SJSA1 (cell line): ENCODE measurements around the gene CLSTN2. TPM values are rescaled to one million over a fixed set of nuclear protein-coding genes. Genes with fewer than 3 reads are reported as not detected.

ENCODE experiments used
- DNase-seq, 2 experiments: peaks; one replicate each; pipeline ENCODE4 v3.0.0-alpha.2; 2015 to 2020; ENCODE audit warnings: low spot score in 2 of 2, low read depth in 1 of 2
- H3K27ac ChIP-seq: fragments of 250-450 bp; sonication (Bioruptor Pico); 2 replicates; pipeline ENCODE4 v1.5.1; 2020; ENCODE audit warnings: mild to moderate bottlenecking, moderate library complexity
- H3K27me3 ChIP-seq: fragments of 250-450 bp; sonication (Bioruptor Pico); replicated peaks from 2 replicates; pipeline ENCODE4 v1.5.1; 2020; ENCODE audit warnings: mild to moderate bottlenecking, moderate library complexity
- H3K36me3 ChIP-seq: fragments of 250-450 bp; sonication (Bioruptor Pico); 2 replicates; pipeline ENCODE4 v1.5.1; 2020; ENCODE audit warnings: mild to moderate bottlenecking
- H3K4me1 ChIP-seq: fragments of 250-450 bp; sonication (Bioruptor Pico); replicated peaks from 2 replicates; pipeline ENCODE4 v1.6.1; 2021; ENCODE audit warnings: mild to moderate bottlenecking
- H3K4me3 ChIP-seq: fragments of 250-450 bp; sonication (Bioruptor Pico); 2 replicates; pipeline ENCODE4 v1.5.1; 2020; ENCODE audit warnings: mild to moderate bottlenecking
- H3K9me3 ChIP-seq: fragments of 250-450 bp; sonication (Bioruptor Pico); replicated peaks from 2 replicates; pipeline ENCODE4 v1.5.1; 2020; ENCODE audit warnings: mild to moderate bottlenecking
- total RNA-seq: library from RNA; depleted of rRNA; stranded (reverse); fragments of >200 nt; shearing (Covaris generic); gene quantifications from 2 replicates; pipeline ENCODE4 v1.2.3, GENCODE V29; 2014

Gene CLSTN2
- total RNA-seq, 1 experiment from 2014 or later: 0.05 TPM

- Histone ChIP-seq H3K4me1 (no peaks in the 10 kb centered on the region), H3K36me3 (no peaks in the 10 kb centered on the region), H3K27ac (no peak overlapping the region), H3K27me3 (no peaks in the 10 kb centered on the region), H3K4me3 (no peak overlapping the region), H3K9me3 (no peaks in the 10 kb centered on the region)
- no peak for DNase-seq
These were observed 361.9 kb downstream of the CLSTN2 start for GRCh38 chr3:140296796-140297352.

- Histone ChIP-seq H3K27ac (no peak overlapping the region), H3K36me3 (no peaks in the 10 kb centered on the region), H3K4me3 (no peak overlapping the region), H3K27me3 (no peaks in the 10 kb centered on the region), H3K9me3 (no peaks in the 10 kb centered on the region), H3K4me1 (no peaks in the 10 kb centered on the region)
- no peak for DNase-seq
These were observed 363.1 kb downstream of the CLSTN2 start for GRCh38 chr3:140298043-140298442.

GRCh38 chr3:140298569-140299070 is 363.6 kb downstream of the CLSTN2 start:
- Histone ChIP-seq H3K27me3 (no peaks in the 10 kb centered on the region), H3K27ac (no peak overlapping the region), H3K4me3 (no peak overlapping the region), H3K9me3 (no peaks in the 10 kb centered on the region), H3K4me1 (no peaks in the 10 kb centered on the region), H3K36me3 (no peaks in the 10 kb centered on the region)
- DNase-seq: no peak

GRCh38 chr3:140303875-140304274 is 368.9 kb downstream of the CLSTN2 start:
- Histone ChIP-seq H3K9me3 (no peaks in the 10 kb centered on the region), H3K4me1 (no peaks in the 10 kb centered on the region), H3K27ac (no peak overlapping the region), H3K36me3 (no peaks in the 10 kb centered on the region), H3K4me3 (no peak overlapping the region), H3K27me3 (no peaks in the 10 kb centered on the region)
- no peak for DNase-seq

- DNase-seq: no peak
- no peaks in the 10 kb centered on the region for H3K36me3 ChIP-seq
- H3K27ac ChIP-seq: no peak overlapping the region
- no peaks in the 10 kb centered on the region for H3K9me3 ChIP-seq
- H3K4me3 ChIP-seq: no peak overlapping the region
- H3K4me1 ChIP-seq: no peaks in the 10 kb centered on the region
- H3K27me3 ChIP-seq: no peaks in the 10 kb centered on the region
These were observed 373.6 kb downstream of the CLSTN2 start for GRCh38 chr3:140308535-140308934.

GRCh38 chr3:140311428-140311827 is 376.4 kb downstream of the CLSTN2 start:
- Histone ChIP-seq H3K27me3 (no peaks in the 10 kb centered on the region), H3K4me1 (no peaks in the 10 kb centered on the region), H3K36me3 (no peaks in the 10 kb centered on the region), H3K4me3 (no peak overlapping the region), H3K9me3 (no peaks in the 10 kb centered on the region), H3K27ac (no peak overlapping the region)
- no peak for DNase-seq

GRCh38 chr3:140315955-140316354 is 381.0 kb downstream of the CLSTN2 start:
- no peak for DNase-seq
- no peak overlapping the region for H3K27ac ChIP-seq
- no peaks in the 10 kb centered on the region for H3K36me3 ChIP-seq
- H3K4me3 ChIP-seq: no peak overlapping the region
- H3K27me3 ChIP-seq: no peaks in the 10 kb centered on the region
- no peaks in the 10 kb centered on the region for H3K4me1 ChIP-seq
- H3K9me3 ChIP-seq: no peaks in the 10 kb centered on the region

GRCh38 chr3:140316466-140316865 is 381.5 kb downstream of the CLSTN2 start:
- no peak for DNase-seq
- no peaks in the 10 kb centered on the region for H3K36me3 ChIP-seq
- no peaks in the 10 kb centered on the region for H3K4me1 ChIP-seq
- no peaks in the 10 kb centered on the region for H3K27me3 ChIP-seq
- H3K9me3 ChIP-seq: no peaks in the 10 kb centered on the region
- H3K4me3 ChIP-seq: no peak overlapping the region
- no peak overlapping the region for H3K27ac ChIP-seq

- Histone ChIP-seq H3K27ac (no peak overlapping the region), H3K4me1 (no peaks in the 10 kb centered on the region), H3K36me3 (no peaks in the 10 kb centered on the region), H3K4me3 (no peak overlapping the region), H3K27me3 (no peaks in the 10 kb centered on the region), H3K9me3 (no peaks in the 10 kb centered on the region)
- no peak for DNase-seq
These were observed 381.9 kb downstream of the CLSTN2 start for GRCh38 chr3:140316868-140317400.

- no peaks in the 10 kb centered on the region for H3K4me1 ChIP-seq
- no peaks in the 10 kb centered on the region for H3K27me3 ChIP-seq
- no peak overlapping the region for H3K4me3 ChIP-seq
- no peaks in the 10 kb centered on the region for H3K9me3 ChIP-seq
- no peak for DNase-seq
- H3K36me3 ChIP-seq: no peaks in the 10 kb centered on the region
- H3K27ac ChIP-seq: no peak overlapping the region
These were observed 384.8 kb downstream of the CLSTN2 start for GRCh38 chr3:140319739-140320138.

- DNase-seq: no peak
These were observed 388.6 kb downstream of the CLSTN2 start for GRCh38 chr3:140323561-140323960.

GRCh38 chr3:140332131-140332530 is 397.1 kb downstream of the CLSTN2 start:
- Histone ChIP-seq H3K27ac (no peak overlapping the region), H3K27me3 (no peaks in the 10 kb centered on the region), H3K36me3 (no peaks in the 10 kb centered on the region), H3K4me1 (no peaks in the 10 kb centered on the region), H3K9me3 (no peaks in the 10 kb centered on the region), H3K4me3 (no peak overlapping the region)
- DNase-seq: no peak

More at GRCh38 chr3:140323561-140323960, 388.6 kb downstream of the CLSTN2 start:
- Histone ChIP-seq H3K36me3 (no peaks in the 10 kb centered on the region), H3K9me3 (no peaks in the 10 kb centered on the region), H3K4me1 (no peaks in the 10 kb centered on the region), H3K27me3 (no peaks in the 10 kb centered on the region), H3K27ac (no peak overlapping the region), H3K4me3 (no peak overlapping the region)

- H3K27ac ChIP-seq: no peak overlapping the region
- H3K27me3 ChIP-seq: no peaks in the 10 kb centered on the region
- H3K4me3 ChIP-seq: no peak overlapping the region
- no peaks in the 10 kb centered on the region for H3K9me3 ChIP-seq
- no peaks in the 10 kb centered on the region for H3K36me3 ChIP-seq
- H3K4me1 ChIP-seq: no peaks in the 10 kb centered on the region
- DNase-seq: no peak
These were observed 399.3 kb downstream of the CLSTN2 start for GRCh38 chr3:140334132-140334929.

GRCh38 chr3:140336465-140336864 is 401.5 kb downstream of the CLSTN2 start:
- H3K27me3 ChIP-seq: no peaks in the 10 kb centered on the region
- no peak overlapping the region for H3K4me3 ChIP-seq
- H3K36me3 ChIP-seq: no peaks in the 10 kb centered on the region
- no peak for DNase-seq
- H3K4me1 ChIP-seq: no peaks in the 10 kb centered on the region
- H3K9me3 ChIP-seq: no peaks in the 10 kb centered on the region
- no peak overlapping the region for H3K27ac ChIP-seq
